ENCODE results near the gene TOMM20. TPM values are rescaled to one million over a fixed set of nuclear protein-coding genes. Genes with fewer than 3 reads are reported as not detected.
A peak's percentile ranks its signal among the peaks of the same experiment; 100 is the strongest.

The TOMM20 gene
- total and polyA plus RNA-seq, 9 of the 15 experiments (the other 6 are each of a cell fraction or from before 2014, with no cell fraction given): 70.6 to 334 (median 159) TPM

GRCh38 chr1:235113183-235113917, 15.3 kb downstream of the TOMM20 start (continued):
- TF ChIP-seq AFF1 (IDR thresholded peaks at IDR 0.05; ENCODE audit: low read depth in 1 of 2, partially characterized antibody in 2 of 2) (peak; percentile 30 to 41), PREB (CRISPR knock-in tag; IDR thresholded peaks at IDR 0.05) (no peak), RBBP5 (IDR thresholded peaks at IDR 0.05; ENCODE audit: borderline replicate concordance, insufficient read depth, low read length, poor library complexity, severe bottlenecking) (no peak), SRSF3 (IDR thresholded peaks at IDR 0.05; ENCODE audit: insufficient read depth, low read length) (no peak), ZNF764 (CRISPR knock-in tag; IDR thresholded peaks at IDR 0.05; ENCODE audit: low read depth) (no peak), ZKSCAN1 (IDR thresholded peaks at IDR 0.05; ENCODE audit: low read depth, low read length) (no peak), ZNF133 (CRISPR knock-in tag; IDR thresholded peaks at IDR 0.05) (no peak), FOXM1 (IDR thresholded peaks at IDR 0.05; ENCODE audit: low read depth) (peak; percentile 74), FOXM1 (CRISPR knock-in tag; IDR thresholded peaks at IDR 0.05; ENCODE audit: low read depth) (no peak), ZNF134 (CRISPR knock-in tag; conservative IDR thresholded peaks at IDR 0.05) (no peak), SNIP1 (IDR thresholded peaks at IDR 0.05; ENCODE audit: low read depth) (no peak), ZBTB40 (IDR thresholded peaks at IDR 0.05) (no peak; the same call in 1 of the 2 replicates), ZBTB40 (CRISPR knock-in tag; IDR thresholded peaks at IDR 0.05) (no peak)
